Natural killer cell (primary cell): Measurements from ENCODE around the gene CYP20A1. TPM values are rescaled to one million over a fixed set of nuclear protein-coding genes. Genes with fewer than 3 reads are reported as not detected.
"Not testable (repeated sequence)": the region's sequence is repeated elsewhere in the genome, so short reads cannot be mapped to it uniquely, and the experiment has no call there.

Experiments
- ATAC-seq, 3 donors: fragments of 150-1000 bp in 2 of 3; fragments of 200-7000 bp in 1 of 3; cut with Tn5 transposase; 1 replicate in 1 of 3; 2 replicates in 2 of 3; pipeline ENCODE4 v1.10.0; 2021; ENCODE audit warnings: mild to moderate bottlenecking in 2 of 3, moderate library complexity in 2 of 3
- DNase-seq, 2 donors: peaks; one replicate each; pipeline versions ENCODE4 v3.0.0 to v3.0.0-alpha.2; 2013 to 2021; ENCODE audit warnings: mixed read lengths in 1 of 2
- H3K27ac ChIP-seq: one replicate; pipeline ENCODE4 v1.5.1; 2013; ENCODE audit warnings: mild to moderate bottlenecking, low read length
- H3K27me3 ChIP-seq: one replicate; pipeline ENCODE4 v1.6.1; 2013; ENCODE audit warnings: low read length; ENCODE audit not compliant: control insufficient read depth, insufficient read depth
- H3K36me3 ChIP-seq: one replicate; pipeline ENCODE4 v1.6.1; 2013; ENCODE audit warnings: low read length; ENCODE audit not compliant: control insufficient read depth, insufficient read depth
- H3K4me1 ChIP-seq: one replicate; pipeline ENCODE4 v1.6.1; 2013; ENCODE audit warnings: low read length; ENCODE audit not compliant: control insufficient read depth, insufficient read depth
- H3K4me3 ChIP-seq: one replicate; pipeline ENCODE4 v1.5.1; 2013; ENCODE audit warnings: low read length
- H3K9me3 ChIP-seq: one replicate; pipeline ENCODE4 v1.6.1; 2013; ENCODE audit warnings: low read length; ENCODE audit not compliant: control insufficient read depth, insufficient read depth
- H3K27ac Mint-ChIP-seq, 2 donors: one replicate each; pipeline ENCODE4 v1.8.0; 2022; ENCODE audit warnings: mild to moderate bottlenecking in 2 of 2, mixed read lengths in 2 of 2, moderate library complexity in 1 of 2
- H3K27me3 Mint-ChIP-seq, 2 donors: one replicate each; pipeline ENCODE4 v1.8.0; 2022; ENCODE audit warnings: low read depth in 2 of 2, mixed read lengths in 2 of 2
- H3K36me3 Mint-ChIP-seq: one replicate; pipeline ENCODE4 v1.8.0; 2022; ENCODE audit warnings: mixed read lengths
- H3K4me1 Mint-ChIP-seq, 2 donors: one replicate each; pipeline ENCODE4 v1.8.0; 2022; ENCODE audit warnings: mixed read lengths in 2 of 2
- H3K4me3 Mint-ChIP-seq: one replicate; pipeline ENCODE4 v1.8.0; 2022; ENCODE audit warnings: mild to moderate bottlenecking, moderate library complexity, mixed read lengths
- H3K9me3 Mint-ChIP-seq, 2 donors: one replicate each; pipeline ENCODE4 v1.8.0; 2022; ENCODE audit warnings: mixed read lengths in 2 of 2
- CTCF ChIP-seq: fragments of 200-600 bp; IDR thresholded peaks from one replicate; pipeline ENCODE4 v1.8.0; 2022; ENCODE audit warnings: antibody characterized with exemption
- WGBS: methylation state at CpG from one replicate; pipeline ENCODE4 v1.1.7; 2013; ENCODE audit warnings: missing lambda C conversion rate; ENCODE audit not compliant: insufficient coverage; 5-methylcytosine and 5-hydroxymethylcytosine counted together
- intact Hi-C: fragments of 100-400 bp; cut with micrococcal nuclease; formaldehyde crosslinking; loops from one replicate; pipeline ENCODE4 v1.14.2; 2022
- total RNA-seq, 4 donors: library from RNA; stranded (reverse); fragments of 120-200 nt in 1 of 4; gene quantifications; one replicate each; pipeline versions ENCODE4 v1.2.3 to v1.2.4, GENCODE V29; 2013 to 2022

The CYP20A1 gene
- total RNA-seq, 3 donors from 2014 or later (not counting 1 experiment from before 2014, with no cell fraction given), result 19.8 to 31.9 (median 30.7) TPM

DNA sequence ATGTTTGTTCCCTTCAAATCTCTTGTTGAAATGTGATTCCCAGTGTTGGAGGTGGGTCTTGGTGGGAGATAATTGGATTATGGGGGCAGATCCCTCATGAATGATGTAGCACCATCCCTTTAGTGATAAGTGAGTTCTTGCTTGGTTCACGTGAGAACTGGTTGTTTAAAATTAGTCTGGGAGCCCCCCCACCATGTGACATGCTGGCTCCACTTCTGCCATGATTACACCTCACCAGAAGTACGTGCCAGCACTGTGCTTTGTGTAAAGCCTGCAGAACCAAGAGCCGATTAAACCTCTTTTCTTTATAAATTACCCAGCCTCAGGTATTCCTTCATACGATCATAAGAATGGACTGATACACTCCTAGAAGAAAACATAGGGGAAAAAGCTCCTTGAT, 99.5 kb downstream of the CYP20A1 start:
- H3K27ac ChIP-seq, result no peak overlapping the region
- H3K4me3 ChIP-seq, result no peak overlapping the region
- no peaks in the 10 kb centered on the region for H3K27me3 Mint-ChIP-seq
- no peaks in the 10 kb centered on the region for H3K9me3 ChIP-seq
- no peak for TF ChIP-seq CTCF
- DNase-seq (no peak), ATAC-seq (no peak)
- H3K36me3 ChIP-seq, result no peaks in the 10 kb centered on the region
- no peak overlapping the region for H3K4me3 Mint-ChIP-seq
- H3K27ac Mint-ChIP-seq, result no peak overlapping the region
- no peaks in the 10 kb centered on the region for H3K27me3 ChIP-seq
- H3K4me1 ChIP-seq, result no peaks in the 10 kb centered on the region
- H3K4me1 Mint-ChIP-seq, result peaks cover 5% of the 10 kb centered on the region in 2 donors
- intact Hi-C loops, result no loop called here
- 94% methylated on average over 3 of the region's 4 CpGs for WGBS
- no peaks in the 10 kb centered on the region for H3K36me3 Mint-ChIP-seq
- H3K9me3 Mint-ChIP-seq, result no peaks in the 10 kb centered on the region

GRCh38 chr2:203340791-203341487, 102.1 kb downstream of the CYP20A1 start:
- no peaks in the 10 kb centered on the region for H3K27me3 Mint-ChIP-seq
- ATAC-seq (no peak), DNase-seq (no peak)
- H3K36me3 Mint-ChIP-seq, result no peaks in the 10 kb centered on the region
- H3K36me3 ChIP-seq, result peaks cover 2% of the 10 kb centered on the region
- no peak overlapping the region for H3K4me3 ChIP-seq
- peaks cover 5% of the 10 kb centered on the region in 2 donors for H3K4me1 Mint-ChIP-seq
- H3K4me1 ChIP-seq, result no peaks in the 10 kb centered on the region
- H3K9me3 ChIP-seq, result no peaks in the 10 kb centered on the region
- no peaks in the 10 kb centered on the region for H3K27me3 ChIP-seq
- H3K4me3 Mint-ChIP-seq, result no peak overlapping the region
- no peak overlapping the region for H3K27ac Mint-ChIP-seq
- no peak for TF ChIP-seq CTCF
- no peak overlapping the region for H3K27ac ChIP-seq
- intact Hi-C loops, result no loop called here
- H3K9me3 Mint-ChIP-seq, result no peaks in the 10 kb centered on the region
- 92% methylated on average over 5 of the region's 6 CpGs for WGBS

DNA sequence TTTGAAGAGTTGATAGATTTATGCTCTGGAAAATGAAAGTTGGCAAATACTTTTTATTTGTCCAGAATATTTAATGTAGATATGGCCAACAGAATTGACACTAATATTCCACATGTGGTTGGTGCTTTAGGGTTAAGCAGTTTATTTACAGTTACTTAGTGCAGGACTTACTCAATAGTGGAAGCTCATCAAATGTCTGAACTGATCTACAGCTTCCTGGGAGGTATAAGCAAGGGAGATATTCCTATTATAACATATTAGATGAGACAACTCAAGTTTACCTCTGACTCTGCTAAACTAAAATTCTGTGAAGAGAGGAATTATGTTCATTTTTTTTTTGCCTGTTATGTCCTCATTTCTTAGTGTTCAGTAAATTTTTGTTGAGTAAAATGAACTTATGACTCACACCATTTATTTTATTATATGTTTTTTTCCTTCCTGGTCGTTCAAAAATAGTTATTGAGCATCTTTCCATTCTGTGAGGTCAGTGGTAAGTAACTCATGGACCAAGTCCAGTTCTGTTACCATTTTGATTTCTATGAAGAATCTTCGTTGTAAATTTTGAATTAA, 103.0 kb downstream of the CYP20A1 start:
- Histone ChIP-seq H3K27ac (no peak overlapping the region), H3K4me1 (no peaks in the 10 kb centered on the region), H3K9me3 (no peaks in the 10 kb centered on the region), H3K4me3 (no peak overlapping the region), H3K27me3 (no peaks in the 10 kb centered on the region), H3K36me3 (peaks cover 2% of the 10 kb centered on the region)
- 88% methylated on average over 2 of the region's 2 CpGs for WGBS
- H3K4me1 Mint-ChIP-seq, result peaks cover 4 to 5% of the 10 kb centered on the region in 2 donors
- DNase-seq (no peak), ATAC-seq (no peak)
- intact Hi-C loops, result no loop called here
- no peak overlapping the region for H3K27ac Mint-ChIP-seq
- H3K36me3 Mint-ChIP-seq, result no peaks in the 10 kb centered on the region
- no peaks in the 10 kb centered on the region for H3K9me3 Mint-ChIP-seq
- no peak overlapping the region for H3K4me3 Mint-ChIP-seq
- no peaks in the 10 kb centered on the region for H3K27me3 Mint-ChIP-seq
- TF ChIP-seq CTCF, result no peak

GRCh38 chr2:203342374-203342773, 103.6 kb downstream of the CYP20A1 start:
- H3K4me1 ChIP-seq, H3K4me3 ChIP-seq, intact Hi-C loops, H3K27ac ChIP-seq, H3K36me3 Mint-ChIP-seq, H3K4me1 Mint-ChIP-seq, H3K4me3 Mint-ChIP-seq, ATAC-seq, H3K9me3 ChIP-seq, H3K36me3 ChIP-seq, H3K27me3 ChIP-seq, H3K27me3 Mint-ChIP-seq, DNase-seq, H3K9me3 Mint-ChIP-seq, H3K27ac Mint-ChIP-seq: not testable (repeated sequence)
- 97% methylated on average over 4 of the region's 4 CpGs for WGBS
